Measurements from ENCODE around the gene SPATA31E1. TPM values are rescaled to one million over a fixed set of nuclear protein-coding genes. Genes with fewer than 3 reads are reported as not detected.

The SPATA31E1 gene
- total and polyA plus RNA-seq, 11 donors, result not detected

GRCh38 chr9:87867391-87867790 is 15.3 kb upstream of the SPATA31E1 start:
- 78 to 87% (median 84%) methylated on average over 7 of the region's 7 CpGs for WGBS, 4 donors
- no peak for DNase-seq
- no peak overlapping the region for H3K4me3 ChIP-seq
- intact Hi-C loops (cut with DNase I), result no loop called here
- no peaks in the 10 kb centered on the region for H3K36me3 ChIP-seq
- H3K27ac ChIP-seq, result no peak overlapping the region
- TF ChIP-seq POLR2A (IDR thresholded peaks at IDR 0.05) (no peak), CTCF (IDR thresholded peaks at IDR 0.05) (no peak)
- H3K4me1 ChIP-seq, result no peaks in the 10 kb centered on the region
- peaks cover 0 to 1% (median 0%) of the 10 kb centered on the region in 12 donors for H3K9me3 ChIP-seq
- no peaks in the 10 kb centered on the region for H3K27me3 ChIP-seq
- ATAC-seq, result no peak

GRCh38 chr9:87868175-87868574 is 14.5 kb upstream of the SPATA31E1 start:
- no peaks in the 10 kb centered on the region for H3K4me1 ChIP-seq
- intact Hi-C loops (cut with DNase I), result no loop called here
- no peaks in the 10 kb centered on the region for H3K27me3 ChIP-seq
- DNase-seq (no peak), ATAC-seq (no peak)
- WGBS, 4 donors, result 90 to 94% (median 92%) methylated on average over 8 to 9 of the region's 9 CpGs
- no peaks in the 10 kb centered on the region for H3K9me3 ChIP-seq
- no peak overlapping the region for H3K4me3 ChIP-seq
- no peak for TF ChIP-seq POLR2A (IDR thresholded peaks at IDR 0.05)
- TF ChIP-seq CTCF (IDR thresholded peaks at IDR 0.05), result no peak
- no peaks in the 10 kb centered on the region for H3K36me3 ChIP-seq
- no peak overlapping the region for H3K27ac ChIP-seq

- DNase-seq (no peak), ATAC-seq (no peak)
- no peak overlapping the region for H3K4me3 ChIP-seq
- TF ChIP-seq POLR2A (IDR thresholded peaks at IDR 0.05) (no peak), CTCF (IDR thresholded peaks at IDR 0.05) (no peak)
- H3K27ac ChIP-seq, result no peak overlapping the region
- no peaks in the 10 kb centered on the region for H3K36me3 ChIP-seq
- WGBS, 4 donors, result 53 to 72% (median 62%) methylated on average over 2 to 3 of the region's 3 CpGs
- no peaks in the 10 kb centered on the region for H3K27me3 ChIP-seq
- H3K9me3 ChIP-seq, result no peaks in the 10 kb centered on the region
- no peaks in the 10 kb centered on the region for H3K4me1 ChIP-seq
- intact Hi-C loops (cut with DNase I), result no loop called here
Observed at GRCh38 chr9:87868635-87869034, 14.0 kb upstream of the SPATA31E1 start.

GRCh38 chr9:87869082-87869481 is 13.6 kb upstream of the SPATA31E1 start:
- 82 to 86% (median 85%) methylated on average over 8 to 11 of the region's 11 CpGs for WGBS, 4 donors

More at GRCh38 chr9:87869082-87869481, 13.6 kb upstream of the SPATA31E1 start:
- DNase-seq, result no peak
- Histone ChIP-seq H3K27me3 (no peaks in the 10 kb centered on the region), H3K27ac (no peak overlapping the region), H3K4me1 (no peaks in the 10 kb centered on the region), H3K9me3 (no peaks in the 10 kb centered on the region), H3K36me3 (no peaks in the 10 kb centered on the region), H3K4me3 (no peak overlapping the region)
- no peak for ATAC-seq
- intact Hi-C loops (cut with DNase I), result no loop called here
- TF ChIP-seq CTCF (IDR thresholded peaks at IDR 0.05) (no peak), POLR2A (IDR thresholded peaks at IDR 0.05) (no peak)

All from heart left ventricle (tissue), 16 donors.